Stomach (tissue), 4 donors: ENCODE measurements around the gene WNT5A.

Source experiments
- CTCF ChIP-seq, 7 experiments: fragments of 450-650 bp in 4 of 7; fragments of 200-600 bp in 3 of 7; sonication (generic) in 3 of 7; IDR thresholded peaks; one replicate each; pipeline ENCODE4 v1.5.1; 2016 to 2019; ENCODE audit warnings: antibody characterized with exemption in 7 of 7, control low read depth in 2 of 7, mild to moderate bottlenecking in 1 of 7
- EP300 ChIP-seq: sonication (generic); formaldehyde crosslinking; IDR thresholded peaks from one replicate; pipeline ENCODE4 v1.6.1; 2017; ENCODE audit warnings: antibody characterized with exemption
- POLR2A ChIP-seq, 4 donors: fragments of 450-650 bp; IDR thresholded peaks; one replicate each; pipeline ENCODE4 v1.6.1; 2016; ENCODE audit warnings: antibody characterized with exemption in 4 of 4, control low read depth in 2 of 4, mild to moderate bottlenecking in 1 of 4, moderate library complexity in 1 of 4
- POLR2AphosphoS5 ChIP-seq, 3 donors: sonication (generic); formaldehyde crosslinking; IDR thresholded peaks; one replicate each; pipeline ENCODE4 v1.6.1; 2016; ENCODE audit warnings: antibody characterized with exemption in 3 of 3

DNA sequence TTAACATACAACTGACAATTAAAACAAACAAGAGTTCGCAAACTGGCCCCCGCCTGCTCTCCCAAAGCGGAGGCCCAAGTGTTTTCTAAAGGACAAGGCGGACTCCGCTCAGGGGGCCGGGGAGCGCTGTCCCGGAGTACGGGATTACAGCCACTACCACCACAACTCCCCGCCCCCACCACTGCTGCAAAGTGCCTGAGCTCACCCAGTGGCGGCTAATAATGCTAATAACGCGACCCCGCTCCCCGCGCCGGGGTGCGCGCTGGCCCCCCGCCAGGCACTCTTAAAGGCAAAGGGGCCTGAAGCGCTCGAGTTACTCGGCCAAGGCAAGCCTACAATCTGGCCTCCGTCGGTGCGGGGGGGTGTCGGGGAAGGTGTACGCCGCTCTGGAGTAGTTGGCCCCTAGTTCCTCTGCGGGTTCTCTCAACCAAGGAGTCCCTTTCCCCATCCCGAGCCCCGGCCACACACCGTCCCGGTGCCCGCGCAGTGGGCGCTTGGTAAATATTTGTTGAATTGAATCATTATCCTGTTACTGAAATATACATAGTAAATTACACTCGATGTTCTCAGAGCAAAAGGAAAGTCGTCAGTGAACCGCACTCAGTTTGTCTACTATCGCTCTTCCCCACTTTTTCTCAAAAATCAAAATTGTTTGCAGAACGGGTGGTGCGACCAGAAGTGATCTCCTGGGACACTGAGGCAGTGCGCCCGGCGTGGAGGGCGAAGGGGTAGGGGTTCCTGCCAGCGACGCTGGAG, 827 bp downstream of the WNT5A start:
- TF ChIP-seq CTCF (IDR thresholded peaks at IDR 0.05) (no peak), EP300 (no peak), POLR2A (IDR thresholded peaks at IDR 0.05) (no peak), POLR2AphosphoS5 (IDR thresholded peaks at IDR 0.05) (no peak)
